WTC11 (cell line): ENCODE measurements around the gene BCAS1. TPM values are rescaled to one million over a fixed set of nuclear protein-coding genes. Genes with fewer than 3 reads are reported as not detected.

Experiments used
- ATAC-seq: fragments of 200-7000 bp; cut with Tn5 transposase; 2 replicates; pipeline ENCODE4 v1.10.0; 2021; ENCODE audit warnings: mild to moderate bottlenecking, moderate library complexity
- CTCF ChIA-PET: fragments of 300-600 bp; sonication (Branson Sonifier 250); formaldehyde crosslinking; loops from one replicate; lab custom pipeline; 2021; ENCODE audit warnings: antibody characterized with exemption; lab: Charles Lee
- POLR2A ChIA-PET: fragments of 350-600 bp; sonication (Branson Sonifier 250); formaldehyde crosslinking; loops from one replicate; lab custom pipeline; 2021; ENCODE audit warnings: antibody characterized with exemption; lab: Charles Lee
- DNase-seq: peaks from one replicate; pipeline ENCODE4 v3.0.0; 2021; ENCODE audit warnings: low spot score
- H3K27ac Mint-ChIP-seq: 2 replicates; pipeline ENCODE4 v1.8.0; 2021; ENCODE audit warnings: mixed read lengths
- H3K27me3 Mint-ChIP-seq: 2 replicates; pipeline ENCODE4 v1.8.0; 2021; ENCODE audit warnings: low read depth, mild to moderate bottlenecking, moderate library complexity, mixed read lengths
- H3K36me3 Mint-ChIP-seq: 2 replicates; pipeline ENCODE4 v1.8.0; 2021; ENCODE audit warnings: mixed read lengths
- H3K4me1 Mint-ChIP-seq: 2 replicates; pipeline ENCODE4 v1.8.0; 2022; ENCODE audit warnings: mixed read lengths
- H3K4me3 Mint-ChIP-seq: 2 replicates; pipeline ENCODE4 v1.8.0; 2021; ENCODE audit warnings: mild to moderate bottlenecking, moderate library complexity, mixed read lengths
- H3K9me3 Mint-ChIP-seq: 2 replicates; pipeline ENCODE4 v1.8.0; 2021; ENCODE audit warnings: mixed read lengths
- ATF1 ChIP-seq: sonication (generic); formaldehyde crosslinking; IDR thresholded peaks from 2 replicates; pipeline ENCODE4 v1.8.1; 2023; ENCODE audit warnings: mild to moderate bottlenecking, moderate library complexity, missing genetic modification reagents
- ELF4 ChIP-seq: sonication (generic); formaldehyde crosslinking; IDR thresholded peaks from 2 replicates; pipeline ENCODE4 v1.8.1; 2022; ENCODE audit warnings: low read depth, mild to moderate bottlenecking, moderate library complexity, missing genetic modification reagents
- FOXK1 ChIP-seq: sonication (generic); formaldehyde crosslinking; IDR thresholded peaks from 2 replicates; pipeline ENCODE4 v1.8.0; 2022; ENCODE audit warnings: mild to moderate bottlenecking, moderate library complexity, missing genetic modification reagents
- MLX ChIP-seq: sonication (generic); formaldehyde crosslinking; IDR thresholded peaks from 2 replicates; pipeline ENCODE4 v1.8.1; 2023; ENCODE audit warnings: mild to moderate bottlenecking, missing genetic modification reagents, moderate library complexity
- MXD4 ChIP-seq: fragments of 250-450 bp; sonication (Bioruptor Pico); IDR thresholded peaks from 2 replicates; pipeline ENCODE4 v1.8.0; 2021; ENCODE audit warnings: mild to moderate bottlenecking, moderate library complexity, borderline replicate concordance
- SOX15 ChIP-seq: fragments of 250-450 bp; sonication (Bioruptor Pico); IDR thresholded peaks from 2 replicates; pipeline ENCODE4 v1.9.0; 2021; ENCODE audit warnings: mild to moderate bottlenecking
- ZNF219 ChIP-seq: sonication (generic); formaldehyde crosslinking; IDR thresholded peaks from 2 replicates; pipeline ENCODE4 v1.8.0; 2023; ENCODE audit warnings: missing genetic modification reagents, mild to moderate bottlenecking, borderline replicate concordance
- total RNA-seq: library from RNA; stranded (reverse); gene quantifications from 3 replicates; pipeline ENCODE4 v1.2.3, GENCODE V29; 2021
- TF ChIP-seq, protein P1 (sequence below): fragments of 250-450 bp; sonication (Bioruptor Pico); IDR thresholded peaks from 2 replicates; pipeline ENCODE4 v2.1.2; 2022; ENCODE audit warnings: mild to moderate bottlenecking, moderate library complexity
- TF ChIP-seq, protein P2 (sequence below): sonication (generic); formaldehyde crosslinking; IDR thresholded peaks from 2 replicates; pipeline ENCODE4 v1.8.0; 2022; ENCODE audit warnings: mild to moderate bottlenecking, missing genetic modification reagents
- TF ChIP-seq, protein P3 (sequence below): sonication (generic); formaldehyde crosslinking; IDR thresholded peaks from 2 replicates; pipeline ENCODE4 v1.8.0; 2022; ENCODE audit warnings: mild to moderate bottlenecking, missing genetic modification reagents
- TF ChIP-seq, protein P4 (sequence below): fragments of 250-450 bp; sonication (Bioruptor Pico); conservative IDR thresholded peaks from 2 replicates; pipeline ENCODE4 v1.9.0; 2021; ENCODE audit warnings: mild to moderate bottlenecking
- TF ChIP-seq, protein P5 (sequence below): fragments of 200-600 bp; IDR thresholded peaks from 2 replicates; pipeline ENCODE4 v1.8.0; 2022; ENCODE audit warnings: antibody characterized with exemption

Gene BCAS1
- total RNA-seq, 1 experiment from 2014 or later: 0.11 TPM

DNA sequence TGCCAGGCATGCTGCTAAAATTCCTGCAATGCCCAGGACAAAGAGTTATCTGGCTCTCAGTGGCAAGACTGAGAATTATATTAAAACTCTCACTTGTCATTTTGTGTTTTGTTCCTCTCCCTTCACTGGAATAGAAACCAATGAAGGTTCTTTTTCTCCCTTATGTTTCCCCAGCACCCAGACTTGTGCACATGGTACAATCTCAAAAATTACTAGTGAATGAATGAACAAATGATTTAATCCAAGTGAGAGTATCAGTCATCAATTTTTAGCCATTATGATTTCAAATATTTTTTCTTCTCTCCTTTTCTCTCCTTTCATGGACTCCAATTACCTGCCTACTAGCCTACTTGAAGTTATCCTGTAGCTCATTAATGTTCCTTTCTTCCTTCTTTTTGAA is 70.1 kb downstream of the BCAS1 start (continued):
- TF ChIP-seq, protein P1, sequence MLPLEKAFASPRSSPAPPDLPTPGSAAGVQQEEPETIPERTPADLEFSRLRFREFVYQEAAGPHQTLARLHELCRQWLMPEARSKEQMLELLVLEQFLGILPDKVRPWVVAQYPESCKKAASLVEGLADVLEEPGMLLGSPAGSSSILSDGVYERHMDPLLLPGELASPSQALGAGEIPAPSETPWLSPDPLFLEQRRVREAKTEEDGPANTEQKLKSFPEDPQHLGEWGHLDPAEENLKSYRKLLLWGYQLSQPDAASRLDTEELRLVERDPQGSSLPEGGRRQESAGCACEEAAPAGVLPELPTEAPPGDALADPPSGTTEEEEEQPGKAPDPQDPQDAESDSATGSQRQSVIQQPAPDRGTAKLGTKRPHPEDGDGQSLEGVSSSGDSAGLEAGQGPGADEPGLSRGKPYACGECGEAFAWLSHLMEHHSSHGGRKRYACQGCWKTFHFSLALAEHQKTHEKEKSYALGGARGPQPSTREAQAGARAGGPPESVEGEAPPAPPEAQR (CRISPR knock-in tag): no peak
- no peak for TF ChIP-seq SOX15 (CRISPR knock-in tag)
- TF ChIP-seq, protein P2, sequence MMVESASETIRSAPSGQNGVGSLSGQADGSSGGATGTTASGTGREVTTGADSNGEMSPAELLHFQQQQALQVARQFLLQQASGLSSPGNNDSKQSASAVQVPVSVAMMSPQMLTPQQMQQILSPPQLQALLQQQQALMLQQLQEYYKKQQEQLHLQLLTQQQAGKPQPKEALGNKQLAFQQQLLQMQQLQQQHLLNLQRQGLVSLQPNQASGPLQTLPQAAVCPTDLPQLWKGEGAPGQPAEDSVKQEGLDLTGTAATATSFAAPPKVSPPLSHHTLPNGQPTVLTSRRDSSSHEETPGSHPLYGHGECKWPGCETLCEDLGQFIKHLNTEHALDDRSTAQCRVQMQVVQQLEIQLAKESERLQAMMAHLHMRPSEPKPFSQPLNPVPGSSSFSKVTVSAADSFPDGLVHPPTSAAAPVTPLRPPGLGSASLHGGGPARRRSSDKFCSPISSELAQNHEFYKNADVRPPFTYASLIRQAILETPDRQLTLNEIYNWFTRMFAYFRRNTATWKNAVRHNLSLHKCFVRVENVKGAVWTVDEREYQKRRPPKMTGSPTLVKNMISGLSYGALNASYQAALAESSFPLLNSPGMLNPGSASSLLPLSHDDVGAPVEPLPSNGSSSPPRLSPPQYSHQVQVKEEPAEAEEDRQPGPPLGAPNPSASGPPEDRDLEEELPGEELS: no peak

DNA sequence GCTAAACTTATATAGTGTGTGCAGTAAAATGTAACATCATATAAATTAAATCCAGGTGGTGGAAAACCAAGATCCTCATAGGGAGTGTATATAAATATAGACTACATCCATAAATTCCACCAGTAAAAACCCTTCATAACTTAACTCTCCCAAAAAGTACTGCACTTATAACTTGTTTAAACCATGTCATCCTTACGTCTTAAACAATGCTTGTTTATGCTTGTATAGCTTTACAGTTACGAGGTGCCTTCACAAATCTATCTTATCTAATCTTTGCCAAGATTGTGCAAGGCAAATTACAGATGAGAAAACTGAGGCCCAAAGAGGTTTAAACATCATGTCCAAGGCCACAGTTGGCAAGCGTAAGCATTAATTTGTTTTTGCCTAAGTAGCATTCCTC is 71.3 kb downstream of the BCAS1 start:
- TF ChIP-seq FOXK1 (CRISPR knock-in tag) (no peak), ATF1 (no peak), MLX (CRISPR knock-in tag) (no peak), MXD4 (CRISPR knock-in tag) (no peak), ELF4 (CRISPR knock-in tag) (no peak), ZNF219 (CRISPR knock-in tag) (no peak)
- TF ChIP-seq, protein P3, sequence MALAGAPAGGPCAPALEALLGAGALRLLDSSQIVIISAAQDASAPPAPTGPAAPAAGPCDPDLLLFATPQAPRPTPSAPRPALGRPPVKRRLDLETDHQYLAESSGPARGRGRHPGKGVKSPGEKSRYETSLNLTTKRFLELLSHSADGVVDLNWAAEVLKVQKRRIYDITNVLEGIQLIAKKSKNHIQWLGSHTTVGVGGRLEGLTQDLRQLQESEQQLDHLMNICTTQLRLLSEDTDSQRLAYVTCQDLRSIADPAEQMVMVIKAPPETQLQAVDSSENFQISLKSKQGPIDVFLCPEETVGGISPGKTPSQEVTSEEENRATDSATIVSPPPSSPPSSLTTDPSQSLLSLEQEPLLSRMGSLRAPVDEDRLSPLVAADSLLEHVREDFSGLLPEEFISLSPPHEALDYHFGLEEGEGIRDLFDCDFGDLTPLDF (CRISPR knock-in tag): no peak
- TF ChIP-seq, protein P1 (CRISPR knock-in tag): no peak
- TF ChIP-seq, protein P4, sequence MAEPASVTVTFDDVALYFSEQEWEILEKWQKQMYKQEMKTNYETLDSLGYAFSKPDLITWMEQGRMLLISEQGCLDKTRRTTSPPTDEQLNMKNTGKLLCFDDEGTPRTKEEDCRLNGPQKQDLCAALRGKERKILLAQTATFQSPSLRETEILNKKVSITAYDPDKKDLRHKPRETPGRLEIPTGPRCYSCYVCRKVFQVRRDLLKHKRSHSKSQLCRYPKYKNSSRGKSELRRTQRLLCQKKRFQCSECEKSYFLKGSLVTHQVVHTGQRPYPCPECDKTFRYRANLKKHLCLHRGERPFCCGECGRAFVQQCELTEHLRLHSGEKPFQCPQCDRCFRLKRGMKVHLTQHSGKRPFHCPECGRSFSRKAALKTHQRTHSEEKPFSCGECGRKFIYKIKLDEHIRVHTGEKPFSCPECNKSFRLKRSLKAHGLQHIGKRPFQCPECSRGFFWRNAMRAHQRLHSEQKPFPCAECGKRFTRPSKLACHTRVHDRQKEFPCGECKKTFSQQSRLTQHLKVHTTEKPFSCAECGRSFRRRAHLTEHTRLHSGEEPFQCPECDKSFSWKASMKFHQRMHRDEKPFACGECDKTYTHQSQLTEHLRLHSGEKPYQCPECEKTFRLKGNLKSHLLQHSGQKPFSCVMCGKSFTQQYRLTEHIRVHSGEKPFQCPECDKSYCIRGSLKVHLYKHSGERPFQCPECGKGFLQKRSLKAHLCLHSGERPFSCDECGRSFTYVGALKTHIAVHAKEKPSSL: no peak
- TF ChIP-seq, protein P5, sequence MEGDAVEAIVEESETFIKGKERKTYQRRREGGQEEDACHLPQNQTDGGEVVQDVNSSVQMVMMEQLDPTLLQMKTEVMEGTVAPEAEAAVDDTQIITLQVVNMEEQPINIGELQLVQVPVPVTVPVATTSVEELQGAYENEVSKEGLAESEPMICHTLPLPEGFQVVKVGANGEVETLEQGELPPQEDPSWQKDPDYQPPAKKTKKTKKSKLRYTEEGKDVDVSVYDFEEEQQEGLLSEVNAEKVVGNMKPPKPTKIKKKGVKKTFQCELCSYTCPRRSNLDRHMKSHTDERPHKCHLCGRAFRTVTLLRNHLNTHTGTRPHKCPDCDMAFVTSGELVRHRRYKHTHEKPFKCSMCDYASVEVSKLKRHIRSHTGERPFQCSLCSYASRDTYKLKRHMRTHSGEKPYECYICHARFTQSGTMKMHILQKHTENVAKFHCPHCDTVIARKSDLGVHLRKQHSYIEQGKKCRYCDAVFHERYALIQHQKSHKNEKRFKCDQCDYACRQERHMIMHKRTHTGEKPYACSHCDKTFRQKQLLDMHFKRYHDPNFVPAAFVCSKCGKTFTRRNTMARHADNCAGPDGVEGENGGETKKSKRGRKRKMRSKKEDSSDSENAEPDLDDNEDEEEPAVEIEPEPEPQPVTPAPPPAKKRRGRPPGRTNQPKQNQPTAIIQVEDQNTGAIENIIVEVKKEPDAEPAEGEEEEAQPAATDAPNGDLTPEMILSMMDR: no peak
- H3K9me3 Mint-ChIP-seq: peaks cover 26% of the 10 kb centered on the region
- CTCF ChIA-PET: no interaction called here
- POLR2A ChIA-PET: no interaction called here
- peaks cover 3% of the 10 kb centered on the region; the same call in 1 of the 2 replicates for H3K4me1 Mint-ChIP-seq
- DNase-seq (no peak), ATAC-seq (no peak)
- no peaks in the 10 kb centered on the region for H3K36me3 Mint-ChIP-seq
- H3K27ac Mint-ChIP-seq: no peak overlapping the region
- no peak overlapping the region for H3K4me3 Mint-ChIP-seq
- no peaks in the 10 kb centered on the region for H3K27me3 Mint-ChIP-seq
